K562 (cell line): Measurements from ENCODE around the gene USP16. TPM values are rescaled to one million over a fixed set of nuclear protein-coding genes. Genes with fewer than 3 reads are reported as not detected.

Experiments used
- CC2D1A ChIP-seq: fragments of 450-650 bp; IDR thresholded peaks from 2 replicates; pipeline ENCODE4 v1.6.1; 2017; ENCODE audit warnings: mild to moderate bottlenecking
- CTBP1 ChIP-seq: fragments of 450-650 bp; IDR thresholded peaks from 2 replicates; pipeline ENCODE4 v1.6.1; 2016; ENCODE audit warnings: borderline replicate concordance
- FOXO4 ChIP-seq: fragments of 450-650 bp; formaldehyde crosslinking; IDR thresholded peaks from 2 replicates; pipeline ENCODE4 v1.4.0; 2020; ENCODE audit warnings: mild to moderate bottlenecking, moderate library complexity
- MCM5 ChIP-seq: fragments of 450-650 bp; IDR thresholded peaks from 2 replicates; pipeline ENCODE4 v1.6.1; 2016; ENCODE audit warnings: low read depth
- POLR2AphosphoS5 ChIP-seq: IDR thresholded peaks from 2 replicates; pipeline ENCODE4 v1.6.1; 2011; ENCODE audit warnings: mild to moderate bottlenecking, low read depth, low read length, moderate library complexity; ENCODE audit not compliant: control insufficient read depth, insufficient read depth
- SMAD4 ChIP-seq: fragments of 250-450 bp; sonication (Bioruptor Pico); conservative IDR thresholded peaks from 2 replicates; pipeline ENCODE4 v1.8.0; 2021; ENCODE audit warnings: inconsistent platforms, mild to moderate bottlenecking, moderate library complexity
- ZBTB26 ChIP-seq: fragments of 450-650 bp; formaldehyde crosslinking; IDR thresholded peaks from 2 replicates; pipeline ENCODE4 v1.4.0; 2022; ENCODE audit warnings: missing genetic modification characterization
- ZNF280B ChIP-seq: fragments of 250-450 bp; sonication (Bioruptor Pico); IDR thresholded peaks from 2 replicates; pipeline ENCODE4 v1.5.1; 2021; ENCODE audit warnings: mild to moderate bottlenecking
- ZNF384 ChIP-seq: IDR thresholded peaks from 2 replicates; pipeline ENCODE4 v1.6.1; 2012; ENCODE audit warnings: low read depth, low read length, improper control_type of control experiment
- ZNF668 ChIP-seq: fragments of 250-450 bp; sonication (Bioruptor Pico); IDR thresholded peaks from 2 replicates; pipeline ENCODE4 v1.8.0; 2022; ENCODE audit warnings: mild to moderate bottlenecking, inconsistent platforms
- ZNF778 ChIP-seq: fragments of 450-650 bp; formaldehyde crosslinking; IDR thresholded peaks from 2 replicates; pipeline ENCODE4 v1.4.0; 2020; ENCODE audit warnings: mild to moderate bottlenecking, moderate library complexity
- polyA plus RNA-seq, 8 experiments: library from polyadenylated mRNA; depleted of rRNA in 4 of 8; stranded (reverse) in 5 of 8; unstranded in 3 of 8; fragments of >200 nt; fragmentation: Nextera tagmentation in 2 of 8; fragmentation: Illumina TruSeq in 1 of 8; extraction: Ambion mirVana in 2 of 8; extraction: Trizol in 1 of 8; gene quantifications; 2 replicates each; pipeline versions ENCODE4 v1.2.1 to v1.2.3, GENCODE V29; 2011 to 2014; ENCODE audit warnings: inconsistent platforms in 1 of 8, missing spikeins in 1 of 8
- total RNA-seq, 7 experiments: library from RNA; depleted of rRNA in 6 of 7; stranded (reverse); fragments of >200 nt in 6 of 7; fragmentation: Illumina TruSeq in 2 of 7; extraction: Trizol in 2 of 7; gene quantifications; 2 replicates each; pipeline versions ENCODE4 v1.2.1 to v1.2.3, GENCODE V29; 2011 to 2021; ENCODE audit warnings: low replicate concordance in 1 of 7
- TF ChIP-seq, protein P1 (sequence below): fragments of 450-650 bp; IDR thresholded peaks from 2 replicates; pipeline ENCODE4 v1.6.1; 2016
- TF ChIP-seq, protein P2 (sequence below): fragments of 450-650 bp; formaldehyde crosslinking; IDR thresholded peaks from 2 replicates; pipeline ENCODE4 v1.4.0; 2022; ENCODE audit warnings: missing genetic modification characterization
- TF ChIP-seq, protein P3 (sequence below): fragments of 250-450 bp; sonication (Bioruptor Pico); IDR thresholded peaks from 2 replicates; pipeline ENCODE4 v1.8.0; 2022; ENCODE audit warnings: moderate library complexity, mild to moderate bottlenecking, inconsistent platforms
- TF ChIP-seq, protein P4 (sequence below): sonication (generic); formaldehyde crosslinking; IDR thresholded peaks from 2 replicates; pipeline ENCODE4 v1.8.1; 2023; ENCODE audit warnings: mild to moderate bottlenecking, missing genetic modification reagents
- TF ChIP-seq, protein P5 (sequence below): IDR thresholded peaks from 3 replicates; pipeline ENCODE4 v1.6.1; 2011; ENCODE audit warnings: borderline replicate concordance, mild to moderate bottlenecking; ENCODE audit not compliant: insufficient read length, insufficient read depth

The USP16 gene
- total and polyA plus RNA-seq, 9 of the 15 experiments (the other 6 are each of a cell fraction or from before 2014, with no cell fraction given) = 38.4 to 90.9 (median 62.8) TPM

- TF ChIP-seq FOXO4 (CRISPR knock-in tag) (no peak), POLR2AphosphoS5 (0 out of 2 replicates have a peak, but pooled peaks have one; percentile 19), ZNF280B (CRISPR knock-in tag) (no peak), MCM5 (no peak), ZBTB26 (0 out of 2 replicates have a peak, but pooled peaks have one; percentile 39), ZNF668 (no peak), ZNF778 (CRISPR knock-in tag) (no peak), ZNF384 (no peak), SMAD4 (CRISPR knock-in tag) (no peak), CTBP1 (no peak), CC2D1A (0 out of 2 replicates have a peak, but pooled peaks have one; percentile 9)
- TF ChIP-seq, protein P1, sequence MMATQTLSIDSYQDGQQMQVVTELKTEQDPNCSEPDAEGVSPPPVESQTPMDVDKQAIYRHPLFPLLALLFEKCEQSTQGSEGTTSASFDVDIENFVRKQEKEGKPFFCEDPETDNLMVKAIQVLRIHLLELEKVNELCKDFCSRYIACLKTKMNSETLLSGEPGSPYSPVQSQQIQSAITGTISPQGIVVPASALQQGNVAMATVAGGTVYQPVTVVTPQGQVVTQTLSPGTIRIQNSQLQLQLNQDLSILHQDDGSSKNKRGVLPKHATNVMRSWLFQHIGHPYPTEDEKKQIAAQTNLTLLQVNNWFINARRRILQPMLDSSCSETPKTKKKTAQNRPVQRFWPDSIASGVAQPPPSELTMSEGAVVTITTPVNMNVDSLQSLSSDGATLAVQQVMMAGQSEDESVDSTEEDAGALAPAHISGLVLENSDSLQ = no peak
- TF ChIP-seq, protein P2, sequence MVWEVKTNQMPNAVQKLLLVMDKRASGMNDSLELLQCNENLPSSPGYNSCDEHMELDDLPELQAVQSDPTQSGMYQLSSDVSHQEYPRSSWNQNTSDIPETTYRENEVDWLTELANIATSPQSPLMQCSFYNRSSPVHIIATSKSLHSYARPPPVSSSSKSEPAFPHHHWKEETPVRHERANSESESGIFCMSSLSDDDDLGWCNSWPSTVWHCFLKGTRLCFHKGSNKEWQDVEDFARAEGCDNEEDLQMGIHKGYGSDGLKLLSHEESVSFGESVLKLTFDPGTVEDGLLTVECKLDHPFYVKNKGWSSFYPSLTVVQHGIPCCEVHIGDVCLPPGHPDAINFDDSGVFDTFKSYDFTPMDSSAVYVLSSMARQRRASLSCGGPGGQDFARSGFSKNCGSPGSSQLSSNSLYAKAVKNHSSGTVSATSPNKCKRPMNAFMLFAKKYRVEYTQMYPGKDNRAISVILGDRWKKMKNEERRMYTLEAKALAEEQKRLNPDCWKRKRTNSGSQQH (CRISPR knock-in tag) = 0 out of 2 replicates have a peak, but pooled peaks have one; percentile 61
- TF ChIP-seq, protein P3, sequence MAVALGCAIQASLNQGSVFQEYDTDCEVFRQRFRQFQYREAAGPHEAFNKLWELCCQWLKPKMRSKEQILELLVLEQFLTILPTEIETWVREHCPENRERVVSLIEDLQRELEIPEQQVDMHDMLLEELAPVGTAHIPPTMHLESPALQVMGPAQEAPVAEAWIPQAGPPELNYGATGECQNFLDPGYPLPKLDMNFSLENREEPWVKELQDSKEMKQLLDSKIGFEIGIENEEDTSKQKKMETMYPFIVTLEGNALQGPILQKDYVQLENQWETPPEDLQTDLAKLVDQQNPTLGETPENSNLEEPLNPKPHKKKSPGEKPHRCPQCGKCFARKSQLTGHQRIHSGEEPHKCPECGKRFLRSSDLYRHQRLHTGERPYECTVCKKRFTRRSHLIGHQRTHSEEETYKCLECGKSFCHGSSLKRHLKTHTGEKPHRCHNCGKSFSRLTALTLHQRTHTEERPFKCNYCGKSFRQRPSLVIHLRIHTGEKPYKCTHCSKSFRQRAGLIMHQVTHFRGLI = no peak
- TF ChIP-seq, protein P4, sequence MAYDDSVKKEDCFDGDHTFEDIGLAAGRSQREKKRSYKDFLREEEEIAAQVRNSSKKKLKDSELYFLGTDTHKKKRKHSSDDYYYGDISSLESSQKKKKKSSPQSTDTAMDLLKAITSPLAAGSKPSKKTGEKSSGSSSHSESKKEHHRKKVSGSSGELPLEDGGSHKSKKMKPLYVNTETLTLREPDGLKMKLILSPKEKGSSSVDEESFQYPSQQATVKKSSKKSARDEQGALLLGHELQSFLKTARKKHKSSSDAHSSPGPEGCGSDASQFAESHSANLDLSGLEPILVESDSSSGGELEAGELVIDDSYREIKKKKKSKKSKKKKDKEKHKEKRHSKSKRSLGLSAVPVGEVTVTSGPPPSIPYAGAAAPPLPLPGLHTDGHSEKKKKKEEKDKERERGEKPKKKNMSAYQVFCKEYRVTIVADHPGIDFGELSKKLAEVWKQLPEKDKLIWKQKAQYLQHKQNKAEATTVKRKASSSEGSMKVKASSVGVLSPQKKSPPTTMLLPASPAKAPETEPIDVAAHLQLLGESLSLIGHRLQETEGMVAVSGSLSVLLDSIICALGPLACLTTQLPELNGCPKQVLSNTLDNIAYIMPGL (CRISPR knock-in tag) = no peak
- TF ChIP-seq, protein P5, sequence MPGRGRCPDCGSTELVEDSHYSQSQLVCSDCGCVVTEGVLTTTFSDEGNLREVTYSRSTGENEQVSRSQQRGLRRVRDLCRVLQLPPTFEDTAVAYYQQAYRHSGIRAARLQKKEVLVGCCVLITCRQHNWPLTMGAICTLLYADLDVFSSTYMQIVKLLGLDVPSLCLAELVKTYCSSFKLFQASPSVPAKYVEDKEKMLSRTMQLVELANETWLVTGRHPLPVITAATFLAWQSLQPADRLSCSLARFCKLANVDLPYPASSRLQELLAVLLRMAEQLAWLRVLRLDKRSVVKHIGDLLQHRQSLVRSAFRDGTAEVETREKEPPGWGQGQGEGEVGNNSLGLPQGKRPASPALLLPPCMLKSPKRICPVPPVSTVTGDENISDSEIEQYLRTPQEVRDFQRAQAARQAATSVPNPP = no peak
Measured at GRCh38 chr21:29017639-29018237, 6.7 kb upstream of the USP16 start (continued).
